ENCODE data around the gene RUNX2.

GRCh38 chr6:45486736-45487135, 158.6 kb downstream of the RUNX2 start:
- TF ChIP-seq TCF12 (IDR thresholded peaks at IDR 0.05; ENCODE audit: low read depth, low read length): no peak
- no peak for TF ChIP-seq SP1 (IDR thresholded peaks at IDR 0.05; ENCODE audit: low read depth, low read length)
- TF ChIP-seq MAX (IDR thresholded peaks at IDR 0.05): no peak
- TF ChIP-seq SP4 (IDR thresholded peaks at IDR 0.05; ENCODE audit: low read length): no peak

Data from H1 (cell line).